Activated T-cell treated with anti-CD3 and anti-CD28 coated beads, Interleukin-2, amount 50 U/mL, for 1 hour (primary cell): ENCODE data around the gene MIOX.
"Not testable (repeated sequence)": the region's sequence is repeated elsewhere in the genome, so short reads cannot be mapped to it uniquely, and the experiment has no call there.

Experiments
- DNase-seq: peaks from one replicate; pipeline ENCODE4 v3.0.0-alpha.2; 2020

The MIOX gene

GRCh38 chr22:50530877-50531545 is 44.4 kb downstream of the MIOX start:
- peak; percentile 79 for DNase-seq

DNA sequence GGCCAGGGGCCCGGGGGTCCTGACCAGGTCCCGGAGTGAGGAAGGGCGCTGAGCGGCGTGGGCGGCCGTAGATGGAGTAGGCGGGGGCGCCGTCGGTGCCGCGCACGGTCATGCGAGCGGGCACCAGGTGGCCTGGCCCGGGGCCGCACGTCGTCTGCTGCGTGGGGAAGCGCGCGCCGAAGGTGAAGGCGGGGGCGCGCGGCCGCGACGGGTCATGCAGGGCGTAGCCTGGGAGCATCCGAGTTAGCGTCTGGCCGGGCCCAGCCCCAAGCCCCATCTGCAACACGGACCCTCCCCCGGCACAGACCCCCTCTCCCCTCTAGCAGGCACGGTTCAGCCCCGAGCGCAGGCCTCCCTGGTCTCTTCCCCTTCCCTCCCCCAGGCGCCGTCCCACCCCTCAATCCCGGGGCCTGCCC is 44.9 kb downstream of the MIOX start:
- peak; percentile 64 for DNase-seq

GRCh38 chr22:50531962-50532674 is 45.5 kb downstream of the MIOX start:
- DNase-seq: no peak

DNA sequence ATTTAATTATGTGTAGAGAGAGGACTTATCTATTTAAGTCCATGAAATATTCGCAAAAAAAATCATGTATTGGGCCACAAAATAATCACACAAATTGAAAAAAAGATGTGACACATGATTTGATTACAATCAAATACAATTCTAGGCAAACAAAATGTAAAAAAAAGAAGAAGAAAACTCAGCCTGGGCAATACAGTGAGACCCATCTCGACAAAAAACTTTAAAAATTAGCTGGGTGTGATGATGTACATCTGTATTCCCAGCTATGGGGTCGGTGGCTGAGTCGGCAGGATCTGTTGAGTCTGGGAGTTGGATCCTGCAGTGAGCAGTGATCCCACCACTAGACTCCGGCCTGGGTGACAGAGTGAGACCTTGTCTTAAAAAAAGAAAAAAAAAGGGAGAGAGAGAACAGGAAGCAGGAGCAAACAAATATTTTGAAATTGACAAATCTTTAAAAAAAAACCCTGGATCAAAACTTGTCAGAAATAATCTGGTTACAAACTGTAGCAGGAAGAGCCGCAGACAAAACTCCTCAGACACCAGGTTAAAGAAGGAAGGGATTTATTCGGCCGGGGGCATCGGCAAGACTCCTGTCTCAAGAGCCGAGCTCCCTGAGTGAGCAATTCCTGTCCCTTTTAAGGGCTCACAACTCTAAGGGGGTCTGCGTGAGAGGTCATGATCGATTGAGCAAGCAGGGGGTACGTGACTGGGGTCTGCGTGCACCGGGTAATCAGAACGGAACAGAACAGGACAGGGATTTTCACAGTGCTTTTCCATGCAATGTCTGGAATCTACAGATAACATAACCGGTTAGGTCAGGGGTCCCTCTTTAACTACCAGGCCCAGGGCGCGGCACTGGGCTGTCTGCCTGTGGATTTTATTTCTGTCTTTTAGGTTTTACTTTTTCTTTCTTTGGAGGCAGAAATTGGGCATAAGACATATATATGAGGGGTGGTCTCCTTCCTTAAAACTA is 46.5 kb downstream of the MIOX start:
- DNase-seq: no peak

- DNase-seq: not testable (repeated sequence)
Measured at GRCh38 chr22:50533856-50534711, 47.4 kb downstream of the MIOX start.

- no peak for DNase-seq
Measured at GRCh38 chr22:50535113-50535512, 48.5 kb downstream of the MIOX start.

DNA sequence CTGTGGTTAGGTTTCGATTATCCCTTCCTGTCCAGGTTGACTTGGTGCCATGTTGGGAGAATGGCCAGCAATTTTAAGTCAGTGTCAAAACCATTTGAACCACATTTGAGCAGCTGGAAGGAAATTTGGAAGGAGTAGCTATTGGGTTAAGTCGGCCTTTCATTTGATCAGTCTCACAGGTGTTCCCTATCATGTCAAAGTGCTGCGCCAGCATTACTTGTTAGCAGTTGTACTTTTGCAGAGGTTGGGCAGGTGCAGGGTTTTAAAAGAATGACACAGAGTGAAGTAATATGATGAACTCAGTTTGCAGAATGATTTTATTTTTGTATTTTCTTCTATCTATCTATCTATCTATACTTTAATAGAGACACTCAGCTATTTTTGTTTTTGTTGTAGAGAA is 49.6 kb downstream of the MIOX start:
- no peak for DNase-seq

DNA sequence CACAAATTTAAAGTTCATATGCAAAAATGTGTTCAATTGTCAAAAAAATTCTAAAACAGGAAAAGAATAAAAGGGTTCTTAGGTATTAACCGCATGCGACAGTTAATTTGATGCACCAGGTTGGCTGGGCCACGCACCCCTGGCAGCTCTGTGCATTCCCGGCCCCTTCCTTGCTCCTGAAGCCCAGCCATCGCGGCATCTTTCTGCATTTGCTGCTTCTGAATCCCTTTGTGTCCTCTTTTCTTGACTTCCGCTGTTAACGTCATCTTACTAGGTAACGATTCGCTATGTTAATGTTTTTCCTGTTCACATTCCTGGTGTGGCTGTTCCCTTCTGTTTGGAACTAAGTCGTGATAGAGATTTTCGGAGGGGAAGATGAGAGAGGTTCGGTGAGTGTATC is 51.1 kb downstream of the MIOX start:
- no peak for DNase-seq
